Osteoblast (primary cell): ENCODE data around the gene MCC. TPM values are rescaled to one million over a fixed set of nuclear protein-coding genes. Genes with fewer than 3 reads are reported as not detected.

Experiments used
- DNase-seq: peaks from one replicate; pipeline ENCODE4 v3.0.0; 2011; ENCODE audit warnings: low spot score, mixed read lengths; ENCODE audit not compliant: insufficient read length; ENCODE audit errors: missing footprints
- H2AFZ ChIP-seq: 2 replicates; pipeline ENCODE4 v1.6.0; 2011; ENCODE audit warnings: mild to moderate bottlenecking, low read length
- H3K27ac ChIP-seq: 2 replicates; pipeline ENCODE4 v1.5.1; 2011; ENCODE audit warnings: mild to moderate bottlenecking, low read depth, low read length, moderate library complexity
- H3K27me3 ChIP-seq: 2 replicates; pipeline ENCODE4 v1.6.0; 2012; ENCODE audit warnings: mild to moderate bottlenecking, control low read depth, inconsistent platforms, low read length, moderate library complexity; ENCODE audit not compliant: insufficient read depth
- H3K36me3 ChIP-seq: 2 replicates; pipeline ENCODE4 v1.5.1; 2011; ENCODE audit warnings: mild to moderate bottlenecking, low read length, control low read depth, moderate library complexity; ENCODE audit not compliant: insufficient read depth
- H3K4me1 ChIP-seq: 2 replicates; pipeline ENCODE4 v1.5.1; 2011; ENCODE audit warnings: mild to moderate bottlenecking, low read length, control low read depth, moderate library complexity; ENCODE audit not compliant: insufficient read depth
- H3K4me2 ChIP-seq: 2 replicates; pipeline ENCODE4 v1.6.0; 2011; ENCODE audit warnings: mild to moderate bottlenecking, low read length; ENCODE audit not compliant: insufficient read depth
- H3K4me3 ChIP-seq: fragments of 200-600 bp; sonication (generic); 3 replicates; pipeline ENCODE4 v1.5.1; 2012; ENCODE audit warnings: mild to moderate bottlenecking, low read length, inconsistent platforms; ENCODE audit not compliant: insufficient read depth
- H3K79me2 ChIP-seq: 2 replicates; pipeline ENCODE4 v1.6.0; 2012; ENCODE audit warnings: mild to moderate bottlenecking, low read length, control low read depth, inconsistent platforms; ENCODE audit not compliant: insufficient read depth
- H3K9me3 ChIP-seq: 2 replicates; pipeline ENCODE4 v1.5.1; 2011; ENCODE audit warnings: low read depth, low read length, control low read depth
- H4K20me1 ChIP-seq: 2 replicates; pipeline ENCODE4 v1.6.0; 2012; ENCODE audit warnings: mild to moderate bottlenecking, low read length, control low read depth; ENCODE audit not compliant: insufficient read depth
- total RNA-seq: library from RNA; depleted of rRNA; stranded (reverse); fragments of >200 nt; gene quantifications from 2 replicates; pipeline ENCODE4 v1.2.3, GENCODE V29; 2012
- TF ChIP-seq, protein P1 (sequence below): IDR thresholded peaks from 2 replicates; pipeline ENCODE4 v1.5.1; 2011; ENCODE audit warnings: mild to moderate bottlenecking, low read depth, low read length, moderate library complexity; ENCODE audit errors: extremely low read depth

Gene MCC
- total RNA-seq, 1 donor, result 45.6 TPM

DNA sequence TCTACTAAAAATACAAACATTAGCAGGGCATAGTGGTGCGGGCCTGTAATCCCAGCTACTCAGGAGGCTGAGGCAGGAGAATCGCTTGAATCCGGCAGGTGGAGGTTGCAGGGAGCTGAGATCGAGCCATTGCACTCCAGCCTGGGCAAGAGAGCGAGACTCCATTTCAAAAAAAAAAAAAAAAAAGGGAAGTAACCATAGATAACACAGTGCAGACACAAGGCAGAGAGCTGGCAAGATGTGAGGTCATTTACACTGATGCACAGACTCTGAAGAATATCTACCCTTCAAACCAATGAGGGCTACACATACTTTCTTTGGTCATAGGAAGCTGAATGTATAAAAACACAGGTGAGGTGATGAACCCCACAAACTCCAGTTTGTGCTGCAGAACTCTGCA, 379.8 kb downstream of the MCC start:
- Histone ChIP-seq H3K4me1 (no peaks in the 10 kb centered on the region), H3K27me3 (no peaks in the 10 kb centered on the region), H3K4me3 (no peak overlapping the region), H2AFZ (no peak overlapping the region), H3K27ac (no peak overlapping the region), H3K36me3 (no peaks in the 10 kb centered on the region), H3K79me2 (no peaks in the 10 kb centered on the region), H3K9me3 (no peaks in the 10 kb centered on the region), H3K4me2 (no peak overlapping the region), H4K20me1 (no peaks in the 10 kb centered on the region)
- DNase-seq, result no peak
- TF ChIP-seq, protein P1, sequence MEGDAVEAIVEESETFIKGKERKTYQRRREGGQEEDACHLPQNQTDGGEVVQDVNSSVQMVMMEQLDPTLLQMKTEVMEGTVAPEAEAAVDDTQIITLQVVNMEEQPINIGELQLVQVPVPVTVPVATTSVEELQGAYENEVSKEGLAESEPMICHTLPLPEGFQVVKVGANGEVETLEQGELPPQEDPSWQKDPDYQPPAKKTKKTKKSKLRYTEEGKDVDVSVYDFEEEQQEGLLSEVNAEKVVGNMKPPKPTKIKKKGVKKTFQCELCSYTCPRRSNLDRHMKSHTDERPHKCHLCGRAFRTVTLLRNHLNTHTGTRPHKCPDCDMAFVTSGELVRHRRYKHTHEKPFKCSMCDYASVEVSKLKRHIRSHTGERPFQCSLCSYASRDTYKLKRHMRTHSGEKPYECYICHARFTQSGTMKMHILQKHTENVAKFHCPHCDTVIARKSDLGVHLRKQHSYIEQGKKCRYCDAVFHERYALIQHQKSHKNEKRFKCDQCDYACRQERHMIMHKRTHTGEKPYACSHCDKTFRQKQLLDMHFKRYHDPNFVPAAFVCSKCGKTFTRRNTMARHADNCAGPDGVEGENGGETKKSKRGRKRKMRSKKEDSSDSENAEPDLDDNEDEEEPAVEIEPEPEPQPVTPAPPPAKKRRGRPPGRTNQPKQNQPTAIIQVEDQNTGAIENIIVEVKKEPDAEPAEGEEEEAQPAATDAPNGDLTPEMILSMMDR, result no peak

DNA sequence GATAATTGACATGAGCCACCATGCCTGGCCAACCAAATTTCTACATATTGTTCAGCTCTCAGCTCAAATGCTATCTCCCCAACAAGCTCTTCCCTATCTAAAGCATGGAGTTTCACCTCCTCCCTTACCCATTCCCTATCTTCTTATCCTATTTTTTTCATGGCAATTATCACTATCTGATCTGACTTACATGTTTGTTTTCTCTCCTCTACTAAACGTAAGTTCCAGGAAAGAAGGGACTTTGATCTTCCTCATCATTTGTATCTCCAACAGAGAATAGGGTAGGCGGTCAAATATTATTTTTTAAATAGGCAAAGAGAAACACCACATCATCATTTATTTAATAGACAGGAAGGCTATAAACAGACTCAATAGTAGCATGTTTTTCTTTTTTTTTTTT, 381.4 kb downstream of the MCC start:
- Histone ChIP-seq H3K79me2 (no peaks in the 10 kb centered on the region), H3K4me3 (no peak overlapping the region), H2AFZ (no peak overlapping the region), H3K4me1 (no peaks in the 10 kb centered on the region), H3K4me2 (no peak overlapping the region), H3K27ac (no peak overlapping the region), H4K20me1 (no peaks in the 10 kb centered on the region), H3K36me3 (no peaks in the 10 kb centered on the region), H3K9me3 (no peaks in the 10 kb centered on the region), H3K27me3 (no peaks in the 10 kb centered on the region)
- TF ChIP-seq, protein P1, result no peak
- DNase-seq, result no peak

DNA sequence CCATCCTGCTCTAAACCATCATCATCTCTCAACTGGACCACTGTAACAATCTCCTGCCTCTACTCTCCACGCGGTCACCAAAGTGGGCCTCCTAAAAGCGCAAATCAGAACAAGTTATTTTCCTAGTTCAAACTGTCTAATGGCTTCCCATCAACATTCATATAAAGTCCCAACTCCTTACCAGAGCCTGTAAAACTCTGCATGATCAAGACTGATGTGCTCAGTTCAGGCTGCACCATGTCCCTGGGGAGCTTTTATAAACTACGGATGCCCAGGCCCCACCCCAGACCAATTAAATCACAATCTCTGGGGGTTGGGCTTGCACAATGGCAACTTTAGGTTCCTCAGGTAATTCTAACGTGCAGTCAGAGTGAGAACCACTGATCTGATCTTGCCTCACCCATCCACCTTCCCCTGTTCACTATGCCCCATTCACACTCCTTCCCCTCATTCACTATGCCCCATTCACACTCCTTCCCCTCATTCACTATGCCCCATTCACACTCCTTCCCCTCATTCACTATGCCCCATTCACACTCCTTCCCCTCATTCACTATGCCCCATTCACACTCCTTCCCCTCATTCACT, 382.5 kb downstream of the MCC start:
- Histone ChIP-seq H3K9me3 (no peaks in the 10 kb centered on the region), H2AFZ (no peak overlapping the region), H3K4me2 (no peak overlapping the region), H3K79me2 (no peaks in the 10 kb centered on the region), H3K4me3 (no peak overlapping the region), H3K27me3 (no peaks in the 10 kb centered on the region), H3K27ac (no peak overlapping the region), H3K36me3 (no peaks in the 10 kb centered on the region), H4K20me1 (no peaks in the 10 kb centered on the region), H3K4me1 (no peaks in the 10 kb centered on the region)
- TF ChIP-seq, protein P1, result no peak
- no peak for DNase-seq

DNA sequence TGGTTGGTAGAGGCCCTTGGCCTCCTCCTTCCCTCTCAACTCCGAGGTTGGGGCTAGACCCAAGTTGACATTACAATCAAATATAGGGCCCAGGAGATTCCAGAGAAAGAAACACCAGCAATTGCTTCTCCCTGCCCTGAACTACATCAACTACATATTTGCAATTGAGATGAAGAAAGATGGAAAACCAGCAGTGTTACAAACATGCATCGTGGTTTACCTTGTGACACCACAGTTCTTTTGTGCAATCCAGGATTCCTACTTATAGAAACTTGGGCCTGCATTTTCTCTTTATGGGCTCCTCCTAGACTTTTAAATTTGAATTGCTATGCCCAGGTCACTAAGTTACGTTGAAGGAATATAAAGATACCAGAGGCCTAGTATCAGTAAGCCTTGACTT, 384.9 kb downstream of the MCC start:
- no peaks in the 10 kb centered on the region for H3K9me3 ChIP-seq
- no peaks in the 10 kb centered on the region for H3K27me3 ChIP-seq
- H3K4me2 ChIP-seq, result no peak overlapping the region
- H3K4me3 ChIP-seq, result no peak overlapping the region
- no peak for DNase-seq
- no peaks in the 10 kb centered on the region for H3K79me2 ChIP-seq
- TF ChIP-seq, protein P1, result no peak
- no peaks in the 10 kb centered on the region for H4K20me1 ChIP-seq
- no peak overlapping the region for H2AFZ ChIP-seq
- no peak overlapping the region for H3K27ac ChIP-seq
- no peaks in the 10 kb centered on the region for H3K36me3 ChIP-seq
- H3K4me1 ChIP-seq, result no peaks in the 10 kb centered on the region
